Upper lobe of right lung (tissue), 1 donor: ENCODE results near the gene PPM1H. TPM values are rescaled to one million over a fixed set of nuclear protein-coding genes. Genes with fewer than 3 reads are reported as not detected.

Experiments
- ATAC-seq: fragments of 200-7000 bp; cut with Tn5 transposase; one replicate; pipeline ENCODE4 v1.9.1; 2020; ENCODE audit warnings: mild to moderate bottlenecking, moderate library complexity
- DNase-seq: peaks from one replicate; pipeline ENCODE4 v3.0.0-alpha.2; 2020
- H3K27ac ChIP-seq: fragments of 200-600 bp; one replicate; pipeline ENCODE4 v1.8.0; 2022
- H3K27me3 ChIP-seq: fragments of 200-600 bp; one replicate; pipeline ENCODE4 v1.8.0; 2022; ENCODE audit warnings: mild to moderate bottlenecking
- H3K36me3 ChIP-seq: fragments of 200-600 bp; one replicate; pipeline ENCODE4 v1.8.0; 2022
- H3K4me1 ChIP-seq: fragments of 200-600 bp; one replicate; pipeline ENCODE4 v1.8.0; 2022
- H3K4me3 ChIP-seq: fragments of 200-600 bp; one replicate; pipeline ENCODE4 v1.8.0; 2022; ENCODE audit warnings: mild to moderate bottlenecking
- H3K9me3 ChIP-seq: fragments of 200-600 bp; one replicate; pipeline ENCODE4 v1.8.0; 2022
- CTCF ChIP-seq: fragments of 200-600 bp; IDR thresholded peaks from one replicate; pipeline ENCODE4 v1.8.0; 2022; ENCODE audit warnings: antibody characterized with exemption
- intact Hi-C: fragments of 100-400 bp; cut with DNase I; formaldehyde crosslinking; loops from one replicate; pipeline ENCODE4 v1.11.0; 2022
- total RNA-seq: library from RNA; stranded (reverse); fragmentation: NEBNext Ultra II Directional; extraction: Animal tissue kit (Norgen Biotek cat#: 25700); gene quantifications from one replicate; pipeline ENCODE4 v1.2.1, GENCODE V29; 2021
- donor health status: DM: no; HTN: yes; CAD: no; lungs with severe emphysema.

The PPM1H gene
- total RNA-seq, 1 donor from 2014 or later = 8.0 TPM

- ATAC-seq = no peak
- intact Hi-C loops = no loop called here
- no peak for TF ChIP-seq CTCF
Measured at GRCh38 chr12:62925680-62926079, 9.3 kb downstream of the PPM1H start.

GRCh38 chr12:62924084-62924483, 10.9 kb downstream of the PPM1H start:
- ATAC-seq (no peak), DNase-seq (no peak)
- Histone ChIP-seq H3K4me3 (no peak overlapping the region), H3K9me3 (no peaks in the 10 kb centered on the region), H3K27ac (no peak overlapping the region), H3K4me1 (no peaks in the 10 kb centered on the region), H3K27me3 (no peaks in the 10 kb centered on the region), H3K36me3 (no peaks in the 10 kb centered on the region)
- intact Hi-C loops = no loop called here
- no peak for TF ChIP-seq CTCF

More at GRCh38 chr12:62925680-62926079, 9.3 kb downstream of the PPM1H start:
- H3K27ac ChIP-seq = no peak overlapping the region
- no peaks in the 10 kb centered on the region for H3K9me3 ChIP-seq
- no peaks in the 10 kb centered on the region for H3K36me3 ChIP-seq
- H3K4me1 ChIP-seq = no peaks in the 10 kb centered on the region
- no peaks in the 10 kb centered on the region for H3K27me3 ChIP-seq
- DNase-seq = no peak
- H3K4me3 ChIP-seq = no peak overlapping the region

- DNase-seq = no peak
- Histone ChIP-seq H3K27ac (no peak overlapping the region), H3K4me3 (no peak overlapping the region), H3K4me1 (no peaks in the 10 kb centered on the region), H3K9me3 (no peaks in the 10 kb centered on the region), H3K27me3 (no peaks in the 10 kb centered on the region), H3K36me3 (no peaks in the 10 kb centered on the region)
- intact Hi-C loops = no loop called here
- TF ChIP-seq CTCF = no peak
- ATAC-seq = no peak
Measured at GRCh38 chr12:62922539-62922938, 12.4 kb downstream of the PPM1H start.

- no peak overlapping the region for H3K27ac ChIP-seq
- TF ChIP-seq CTCF = no peak
- no peaks in the 10 kb centered on the region for H3K36me3 ChIP-seq
- DNase-seq = no peak
- H3K27me3 ChIP-seq = no peaks in the 10 kb centered on the region
- H3K9me3 ChIP-seq = no peaks in the 10 kb centered on the region
- intact Hi-C loops = no loop called here
- H3K4me1 ChIP-seq = no peaks in the 10 kb centered on the region
- no peak for ATAC-seq
- no peak overlapping the region for H3K4me3 ChIP-seq
Measured at GRCh38 chr12:62919838-62920237, 15.1 kb downstream of the PPM1H start.

- H3K27ac ChIP-seq = no peak overlapping the region
- intact Hi-C loops = no loop called here
- no peaks in the 10 kb centered on the region for H3K36me3 ChIP-seq
- no peaks in the 10 kb centered on the region for H3K4me1 ChIP-seq
- TF ChIP-seq CTCF = no peak
- ATAC-seq = no peak
- no peak overlapping the region for H3K4me3 ChIP-seq
- DNase-seq = no peak
- H3K9me3 ChIP-seq = no peaks in the 10 kb centered on the region
- no peaks in the 10 kb centered on the region for H3K27me3 ChIP-seq
Measured at GRCh38 chr12:62917926-62918325, 17.0 kb downstream of the PPM1H start.
